Right lobe of liver (tissue), 4 donors: ENCODE data around the gene MSANTD1.

Experiments used
- POLR2A ChIP-seq: fragments of 450-650 bp; IDR thresholded peaks from one replicate; pipeline ENCODE4 v1.6.1; 2017; ENCODE audit warnings: antibody characterized with exemption, mild to moderate bottlenecking
- TF ChIP-seq, protein P1 (sequence below), 4 donors: fragments of 200-600 bp in 3 of 4; fragments of 450-650 bp in 1 of 4; IDR thresholded peaks; one replicate each; pipeline versions ENCODE4 v1.5.1 to v1.8.0; 2016 to 2022; ENCODE audit warnings: antibody characterized with exemption in 4 of 4, mild to moderate bottlenecking in 2 of 4
- donor health status: DM: no; HTN: no; CAD: no.
- donor health status: DM: no; HTN: no; CAD: no.
- donor health status: DM: no; HTN: yes; CAD: no.

DNA sequence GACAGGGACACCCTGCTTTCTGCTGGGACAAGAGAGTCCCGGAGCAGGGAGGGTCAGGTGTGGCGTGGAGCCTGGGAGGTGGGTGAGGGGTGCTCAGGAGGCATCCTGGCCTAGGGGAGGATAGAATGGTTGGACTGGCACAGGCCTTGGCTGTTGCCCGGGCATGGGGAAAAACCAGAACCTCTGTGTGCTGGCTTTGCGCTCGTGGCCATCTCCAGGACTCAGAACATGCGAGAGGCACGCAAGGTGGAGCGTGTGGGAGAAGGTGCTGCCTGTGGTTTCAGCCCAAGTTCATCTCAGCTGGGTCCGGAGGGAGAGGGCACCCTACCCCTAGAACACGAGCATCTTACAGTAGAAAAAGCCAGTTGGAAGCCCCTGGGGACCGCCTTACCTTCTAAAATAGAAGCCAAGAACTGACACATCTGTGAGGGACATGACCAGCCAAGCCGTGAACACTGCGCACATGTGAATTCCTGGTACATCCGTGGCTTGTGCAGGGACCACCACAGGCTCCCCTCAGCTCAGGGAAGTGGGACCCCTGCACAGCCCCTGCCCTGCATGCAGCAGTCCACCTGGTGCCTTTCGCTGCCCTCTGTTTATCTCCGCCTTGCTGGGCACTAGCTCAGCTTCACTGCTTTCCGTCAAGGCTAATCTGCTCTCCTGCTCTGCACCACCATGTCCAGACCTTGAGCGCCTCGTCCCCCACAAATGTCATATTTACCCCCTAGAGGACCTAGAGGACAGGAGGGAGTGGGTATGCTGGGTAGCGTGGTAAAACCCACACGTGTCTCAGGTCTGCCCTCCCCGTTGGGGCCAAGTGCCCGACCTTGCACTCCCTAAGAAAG, 13.5 kb downstream of the MSANTD1 start:
- no peak for TF ChIP-seq POLR2A
- TF ChIP-seq, protein P1, sequence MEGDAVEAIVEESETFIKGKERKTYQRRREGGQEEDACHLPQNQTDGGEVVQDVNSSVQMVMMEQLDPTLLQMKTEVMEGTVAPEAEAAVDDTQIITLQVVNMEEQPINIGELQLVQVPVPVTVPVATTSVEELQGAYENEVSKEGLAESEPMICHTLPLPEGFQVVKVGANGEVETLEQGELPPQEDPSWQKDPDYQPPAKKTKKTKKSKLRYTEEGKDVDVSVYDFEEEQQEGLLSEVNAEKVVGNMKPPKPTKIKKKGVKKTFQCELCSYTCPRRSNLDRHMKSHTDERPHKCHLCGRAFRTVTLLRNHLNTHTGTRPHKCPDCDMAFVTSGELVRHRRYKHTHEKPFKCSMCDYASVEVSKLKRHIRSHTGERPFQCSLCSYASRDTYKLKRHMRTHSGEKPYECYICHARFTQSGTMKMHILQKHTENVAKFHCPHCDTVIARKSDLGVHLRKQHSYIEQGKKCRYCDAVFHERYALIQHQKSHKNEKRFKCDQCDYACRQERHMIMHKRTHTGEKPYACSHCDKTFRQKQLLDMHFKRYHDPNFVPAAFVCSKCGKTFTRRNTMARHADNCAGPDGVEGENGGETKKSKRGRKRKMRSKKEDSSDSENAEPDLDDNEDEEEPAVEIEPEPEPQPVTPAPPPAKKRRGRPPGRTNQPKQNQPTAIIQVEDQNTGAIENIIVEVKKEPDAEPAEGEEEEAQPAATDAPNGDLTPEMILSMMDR (IDR thresholded peaks at IDR 0.05) = no peak
